Stimulated activated CD8-positive, alpha-beta memory T cell treated with anti-CD3 and anti-CD28 coated beads, Interleukin-15, amount 100 ng/mL, for 4 hours (primary cell): ENCODE data around the gene TMC2.

ENCODE experiments used
- DNase-seq, 2 donors: peaks; one replicate each; pipeline ENCODE4 v3.0.0-alpha.2; 2020; ENCODE audit warnings: low read depth in 2 of 2

Gene TMC2

GRCh38 chr20:2585811-2586210 lies 49.4 kb downstream of the TMC2 start:
- DNase-seq: no peak

DNA sequence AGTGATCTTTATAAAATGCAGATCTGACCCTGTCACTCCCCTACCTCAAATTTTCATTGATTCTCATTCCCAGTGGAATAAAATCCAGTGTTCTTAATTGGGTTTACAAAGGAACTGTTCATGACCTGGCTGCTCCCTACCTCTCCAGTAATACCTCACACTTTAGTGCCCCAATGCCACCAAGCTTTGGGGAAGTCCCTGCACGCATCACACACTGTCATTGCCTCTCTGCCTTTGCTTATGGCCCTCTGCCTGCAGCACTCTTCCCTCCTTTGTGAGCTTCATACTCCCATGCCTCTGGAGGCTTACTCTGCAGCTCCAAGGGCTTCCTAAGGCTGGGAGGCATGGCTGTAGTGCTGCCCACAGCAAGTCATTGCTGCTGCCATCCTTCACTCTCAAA lies 57.4 kb downstream of the TMC2 start:
- no peak for DNase-seq

- no peak for DNase-seq
Observed at GRCh38 chr20:2595076-2595475, 58.7 kb downstream of the TMC2 start.

DNA sequence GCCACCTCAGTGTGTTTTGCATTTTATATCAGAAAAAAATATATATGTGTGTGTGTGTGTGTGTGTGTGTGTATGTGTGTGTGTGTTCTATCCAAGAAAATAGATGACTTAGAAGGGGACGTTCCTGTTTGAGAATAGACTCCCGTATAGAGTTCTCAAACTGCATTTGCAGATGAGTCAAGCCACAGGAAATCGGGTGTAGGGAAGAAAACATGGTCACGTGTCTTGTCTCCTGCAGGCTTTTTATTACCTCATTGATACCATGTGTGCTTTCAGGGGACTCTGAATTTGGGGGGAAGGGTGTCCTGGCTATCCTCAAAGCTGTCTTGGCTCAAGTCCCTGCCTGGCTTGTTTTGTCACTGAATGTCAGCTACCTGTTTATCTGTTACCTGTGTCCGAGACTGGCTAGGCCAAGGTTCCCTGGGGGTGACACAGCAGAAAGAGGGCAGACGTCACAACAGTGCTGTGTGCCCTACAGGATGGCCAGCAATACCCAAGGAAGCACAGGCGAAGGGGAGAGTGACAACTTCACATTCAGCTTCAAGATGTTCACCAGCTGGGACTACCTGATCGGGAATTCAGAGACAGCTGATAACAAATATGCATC lies 60.4 kb downstream of the TMC2 start:
- no peak for DNase-seq

DNA sequence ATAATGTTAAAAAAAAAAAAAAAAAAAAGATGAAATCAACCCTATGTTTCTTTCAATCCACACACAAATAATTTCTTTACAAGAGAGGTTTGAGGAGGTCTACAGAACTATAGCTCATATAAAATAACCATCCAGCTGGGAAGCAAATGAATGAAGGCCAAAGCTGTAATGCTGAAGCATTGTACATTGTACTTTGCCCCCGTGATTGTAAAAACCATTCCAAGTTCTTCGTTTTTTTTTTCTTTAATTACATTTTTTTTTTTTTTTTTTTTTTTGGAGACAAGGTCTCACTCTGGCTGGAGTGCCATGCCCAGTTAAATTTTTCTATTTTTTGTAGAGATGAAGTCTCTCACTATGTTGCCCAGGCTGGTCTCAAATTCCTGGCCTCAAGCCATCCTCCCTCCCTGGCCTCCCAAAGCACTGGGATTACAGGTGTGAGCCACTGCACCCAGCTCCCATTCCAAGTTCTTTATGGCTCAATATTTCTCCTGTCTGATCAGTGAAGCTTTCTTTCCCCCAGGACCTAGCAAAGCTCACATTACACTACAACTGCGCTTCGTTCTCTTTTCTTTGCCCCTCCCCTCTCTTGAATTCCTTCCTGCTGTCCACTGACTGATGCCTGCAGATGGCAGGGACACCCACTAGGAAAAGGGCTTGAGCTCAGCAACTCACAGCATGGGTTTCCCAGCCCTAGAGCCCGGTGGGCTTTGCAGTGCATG lies 63.1 kb downstream of the TMC2 start:
- DNase-seq: no peak

- no peak for DNase-seq
Observed at GRCh38 chr20:2602046-2602735, 65.8 kb downstream of the TMC2 start.

DNA sequence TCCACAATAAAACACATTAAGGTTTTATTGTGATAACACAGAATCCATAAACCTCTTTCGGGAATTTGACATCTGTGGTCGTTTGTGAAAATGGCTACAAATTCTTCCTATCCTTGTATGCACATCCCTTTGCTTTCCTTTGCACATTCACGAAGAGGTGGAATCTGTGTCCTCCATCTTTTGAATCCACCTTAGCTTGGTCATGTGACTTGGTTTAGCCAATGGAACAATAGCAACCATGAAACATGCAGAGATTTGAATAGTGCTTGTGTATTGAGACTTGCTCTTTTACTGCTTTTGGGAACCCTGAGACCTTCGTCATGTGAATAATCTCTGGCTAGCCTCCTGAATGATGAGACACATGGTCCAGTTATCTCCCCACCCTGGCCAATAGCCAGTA lies 66.4 kb downstream of the TMC2 start:
- DNase-seq: no peak

- no peak for DNase-seq
Observed at GRCh38 chr20:2603816-2604505, 67.6 kb downstream of the TMC2 start.

- DNase-seq: no peak
Observed at GRCh38 chr20:2604506-2604835, 68.1 kb downstream of the TMC2 start.

DNA sequence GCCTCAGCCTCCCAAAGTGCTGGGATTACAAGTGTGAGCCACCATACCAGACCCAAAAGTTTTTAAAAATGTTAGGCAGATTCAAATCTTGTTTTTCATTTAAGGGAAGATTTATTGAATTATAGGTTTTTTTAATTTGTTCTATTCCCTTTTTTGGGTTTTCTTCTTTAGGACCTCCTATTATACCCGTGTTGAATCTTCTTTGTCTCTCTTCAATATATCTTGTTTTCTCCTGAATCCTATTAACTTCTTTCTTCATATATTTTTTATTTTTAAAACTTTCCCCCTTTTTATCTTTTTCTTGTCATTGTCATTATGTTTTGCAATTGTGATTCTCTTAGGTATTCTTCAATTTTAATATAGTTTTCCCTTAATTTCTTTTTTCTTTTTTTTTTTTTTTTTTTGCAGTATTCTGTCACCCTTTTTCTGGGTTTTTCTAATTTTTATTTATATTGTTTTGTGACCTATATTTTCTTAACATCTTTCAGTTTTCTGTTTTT lies 70.2 kb downstream of the TMC2 start:
- no peak for DNase-seq

- no peak for DNase-seq
Observed at GRCh38 chr20:2610326-2610725, 74.0 kb downstream of the TMC2 start.

- DNase-seq: no peak
Observed at GRCh38 chr20:2610941-2611720, 74.8 kb downstream of the TMC2 start.

GRCh38 chr20:2612073-2612472 lies 75.7 kb downstream of the TMC2 start:
- DNase-seq: no peak

GRCh38 chr20:2616634-2617033 lies 80.3 kb downstream of the TMC2 start:
- no peak for DNase-seq

- DNase-seq: no peak
Observed at GRCh38 chr20:2617099-2617714, 80.8 kb downstream of the TMC2 start.

DNA sequence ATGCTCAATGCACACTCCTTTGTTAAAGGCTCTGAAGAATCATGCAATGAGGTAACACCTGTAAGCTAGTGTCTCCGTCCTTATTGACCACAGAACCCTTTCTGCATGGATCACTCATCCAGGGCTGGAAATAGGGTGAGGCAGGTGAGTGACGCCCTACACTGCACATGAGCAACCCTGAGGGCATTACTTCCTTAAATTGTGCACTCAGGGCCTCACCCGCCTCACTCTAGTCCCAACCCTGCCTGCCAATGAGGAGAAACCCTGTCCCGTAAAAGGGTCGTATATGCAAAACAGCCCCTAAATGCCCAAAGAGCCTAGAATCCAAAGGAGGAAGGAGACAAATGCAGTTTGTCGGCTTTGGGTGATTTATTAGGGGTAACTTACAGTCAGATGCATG lies 82.4 kb downstream of the TMC2 start:
- no peak for DNase-seq

- no peak for DNase-seq
Observed at GRCh38 chr20:2619337-2619736, 83.0 kb downstream of the TMC2 start.

GRCh38 chr20:2619961-2620595 lies 83.7 kb downstream of the TMC2 start:
- no peak for DNase-seq

- no peak for DNase-seq
Observed at GRCh38 chr20:2624190-2624589, 87.8 kb downstream of the TMC2 start.

DNA sequence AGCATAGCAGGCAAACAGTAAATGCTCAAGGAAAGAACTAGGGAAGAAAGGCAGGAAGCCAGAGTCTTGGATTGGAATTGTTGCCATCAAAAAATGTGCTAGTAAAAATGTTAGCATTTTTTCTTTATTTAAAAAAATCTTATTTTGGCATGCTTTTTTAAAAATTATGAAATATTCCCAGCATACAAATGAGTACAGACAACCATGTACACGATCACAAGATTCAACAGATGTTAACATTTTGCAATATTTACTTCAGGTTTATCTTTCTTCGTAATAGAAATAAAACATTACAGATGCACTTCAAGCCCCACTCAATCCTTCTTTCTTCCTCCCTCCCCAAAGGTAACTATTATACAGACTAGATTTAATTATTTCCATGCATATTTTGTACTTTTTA lies 88.7 kb downstream of the TMC2 start:
- DNase-seq: no peak
